A673 (cell line): Measurements from ENCODE around the gene CARD16.

Experiments
- EZH2 ChIP-seq: fragments of 200-600 bp; sonication (generic); IDR thresholded peaks from 2 replicates; pipeline ENCODE4 v1.6.1; 2017; ENCODE audit warnings: borderline replicate concordance, low read depth, mild to moderate bottlenecking, mixed read lengths, antibody characterized with exemption, low read length; ENCODE audit not compliant: poor library complexity, severe bottlenecking
- TF ChIP-seq, protein P1 (sequence below): fragments of 300-800, 200-600 bp; sonication (generic); conservative IDR thresholded peaks from 2 replicates; pipeline ENCODE4 v1.5.1; 2017; ENCODE audit warnings: low read depth, mild to moderate bottlenecking, antibody characterized with exemption, low read length, moderate library complexity, mixed read lengths

DNA sequence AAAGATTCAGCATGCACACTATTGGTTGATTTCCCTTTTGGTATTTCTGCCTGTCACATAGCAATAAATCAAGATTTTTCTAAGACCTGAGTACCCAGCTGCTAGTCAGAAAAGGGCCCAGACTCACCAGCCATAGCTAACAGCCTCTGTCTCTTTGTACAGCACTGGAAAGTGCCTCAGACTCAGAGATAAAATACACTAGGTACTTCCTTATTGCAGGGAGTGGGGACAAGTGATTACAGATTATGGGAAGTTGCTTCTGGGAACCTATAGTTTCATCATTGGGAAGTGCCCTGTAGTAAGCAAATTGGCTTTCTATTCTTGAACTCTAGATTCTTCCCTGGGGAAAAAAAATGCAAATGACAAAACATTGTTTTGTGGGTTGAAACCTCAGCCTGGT is 22.1 kb downstream of the CARD16 start, which contains the start of gene CASP5:
- TF ChIP-seq, protein P1, sequence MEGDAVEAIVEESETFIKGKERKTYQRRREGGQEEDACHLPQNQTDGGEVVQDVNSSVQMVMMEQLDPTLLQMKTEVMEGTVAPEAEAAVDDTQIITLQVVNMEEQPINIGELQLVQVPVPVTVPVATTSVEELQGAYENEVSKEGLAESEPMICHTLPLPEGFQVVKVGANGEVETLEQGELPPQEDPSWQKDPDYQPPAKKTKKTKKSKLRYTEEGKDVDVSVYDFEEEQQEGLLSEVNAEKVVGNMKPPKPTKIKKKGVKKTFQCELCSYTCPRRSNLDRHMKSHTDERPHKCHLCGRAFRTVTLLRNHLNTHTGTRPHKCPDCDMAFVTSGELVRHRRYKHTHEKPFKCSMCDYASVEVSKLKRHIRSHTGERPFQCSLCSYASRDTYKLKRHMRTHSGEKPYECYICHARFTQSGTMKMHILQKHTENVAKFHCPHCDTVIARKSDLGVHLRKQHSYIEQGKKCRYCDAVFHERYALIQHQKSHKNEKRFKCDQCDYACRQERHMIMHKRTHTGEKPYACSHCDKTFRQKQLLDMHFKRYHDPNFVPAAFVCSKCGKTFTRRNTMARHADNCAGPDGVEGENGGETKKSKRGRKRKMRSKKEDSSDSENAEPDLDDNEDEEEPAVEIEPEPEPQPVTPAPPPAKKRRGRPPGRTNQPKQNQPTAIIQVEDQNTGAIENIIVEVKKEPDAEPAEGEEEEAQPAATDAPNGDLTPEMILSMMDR = no peak
- TF ChIP-seq EZH2 = no peak
